Inferior parietal cortex (tissue), 1 donor: ENCODE measurements around the gene CSNK1G1.
"Not testable (repeated sequence)": the region's sequence is repeated elsewhere in the genome, so short reads cannot be mapped to it uniquely, and the experiment has no call there.

Experiments used
- DNase-seq: peaks from one replicate; pipeline ENCODE4 v3.0.0-alpha.2; 2016; ENCODE audit errors: extremely low spot score

Gene CSNK1G1

GRCh38 chr15:64237677-64238076, 118.3 kb downstream of the CSNK1G1 start:
- DNase-seq = no peak

GRCh38 chr15:64236156-64236894, 119.6 kb downstream of the CSNK1G1 start:
- no peak for DNase-seq

GRCh38 chr15:64235552-64235951, 120.4 kb downstream of the CSNK1G1 start:
- no peak for DNase-seq

GRCh38 chr15:64233299-64233698, 122.7 kb downstream of the CSNK1G1 start:
- DNase-seq = no peak

- no peak for DNase-seq
Observed at GRCh38 chr15:64232400-64232799, 123.6 kb downstream of the CSNK1G1 start.

GRCh38 chr15:64229129-64229724, 126.7 kb downstream of the CSNK1G1 start:
- DNase-seq = no peak

- no peak for DNase-seq
Observed at GRCh38 chr15:64225804-64226203, 130.2 kb downstream of the CSNK1G1 start.

GRCh38 chr15:64224511-64224910, 131.5 kb downstream of the CSNK1G1 start:
- peak; percentile 20 for DNase-seq

GRCh38 chr15:64223882-64224281, 132.1 kb downstream of the CSNK1G1 start:
- DNase-seq = no peak

- DNase-seq = no peak
Observed at GRCh38 chr15:64222573-64223366, 133.2 kb downstream of the CSNK1G1 start.

- DNase-seq = not testable (repeated sequence)
Observed at GRCh38 chr15:64221911-64222310, 134.1 kb downstream of the CSNK1G1 start.

GRCh38 chr15:64217429-64217750, 138.6 kb downstream of the CSNK1G1 start:
- DNase-seq = not testable (repeated sequence)

GRCh38 chr15:64216730-64217428, 139.1 kb downstream of the CSNK1G1 start:
- peak; percentile 36 for DNase-seq

GRCh38 chr15:64216196-64216595, 139.8 kb downstream of the CSNK1G1 start:
- no peak for DNase-seq

GRCh38 chr15:64213646-64214045, 142.3 kb downstream of the CSNK1G1 start:
- no peak for DNase-seq

GRCh38 chr15:64211696-64212095, 144.3 kb downstream of the CSNK1G1 start:
- no peak for DNase-seq

GRCh38 chr15:64210371-64210770, 145.6 kb downstream of the CSNK1G1 start:
- no peak for DNase-seq

GRCh38 chr15:64209680-64210334, 146.2 kb downstream of the CSNK1G1 start:
- DNase-seq = no peak

- no peak for DNase-seq
Observed at GRCh38 chr15:64205202-64205601, 150.8 kb downstream of the CSNK1G1 start.

GRCh38 chr15:64197425-64197824, 158.5 kb downstream of the CSNK1G1 start:
- no peak for DNase-seq

GRCh38 chr15:64193971-64194370, 162.0 kb downstream of the CSNK1G1 start:
- no peak for DNase-seq
